GM12891 (cell line): Measurements from ENCODE around the gene MYO15B.

Source experiments
- POLR2A ChIP-seq: IDR thresholded peaks from 2 replicates; pipeline ENCODE4 v1.6.1; 2011; ENCODE audit warnings: low read depth, low read length, control low read depth
- POLR2AphosphoS5 ChIP-seq: IDR thresholded peaks from 2 replicates; pipeline ENCODE4 v1.6.1; 2011; ENCODE audit warnings: low read depth, low read length, control low read depth

DNA sequence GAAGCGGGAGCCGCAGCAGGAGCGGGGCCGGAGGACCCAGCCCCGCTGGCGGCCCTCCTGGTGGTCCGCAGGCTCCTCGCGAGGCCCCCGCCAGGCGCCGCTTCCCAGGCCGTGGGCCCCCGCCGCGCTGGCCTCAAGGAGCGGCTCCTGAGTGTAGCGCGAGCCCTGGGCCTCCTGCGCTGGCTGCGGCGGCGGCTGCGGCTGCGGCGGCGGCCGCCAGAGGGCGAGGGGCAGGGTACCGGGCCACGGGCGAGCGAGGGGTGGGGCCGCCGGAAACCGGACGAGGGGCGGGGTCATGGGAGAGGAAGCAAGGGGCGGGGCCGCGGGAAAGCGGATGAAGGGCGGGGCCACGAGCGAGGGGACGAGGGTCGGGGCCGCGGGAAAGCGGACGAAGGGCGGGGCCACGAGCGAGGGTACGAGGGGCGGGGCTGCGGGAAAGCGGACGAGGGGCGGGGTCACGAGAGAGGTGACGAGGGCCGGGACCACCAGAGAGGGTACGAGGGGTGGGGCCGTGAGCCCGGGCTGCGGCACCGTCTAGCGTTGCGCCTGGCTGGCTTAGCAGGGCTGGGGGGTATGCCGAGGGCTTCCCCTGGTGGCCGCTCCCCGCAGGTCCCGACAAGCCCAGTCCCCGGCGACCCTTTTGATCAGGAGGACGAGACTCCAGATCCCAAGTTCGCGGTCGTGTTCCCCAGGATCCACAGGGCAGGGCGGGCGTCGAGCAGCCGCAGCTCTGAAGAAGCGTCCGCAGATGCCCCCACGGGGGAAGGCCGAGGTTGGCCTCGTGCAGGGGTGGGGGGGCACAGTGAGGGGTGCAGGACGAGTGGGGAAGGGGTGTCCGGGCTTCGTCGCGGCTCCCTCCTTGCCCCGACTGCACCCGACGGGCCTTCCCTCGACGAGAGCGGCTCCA lies 1.7 kb downstream of the MYO15B start:
- TF ChIP-seq POLR2A = no peak
- no peak for TF ChIP-seq POLR2AphosphoS5
